ENCODE data around the gene NME7.

Gene NME7

DNA sequence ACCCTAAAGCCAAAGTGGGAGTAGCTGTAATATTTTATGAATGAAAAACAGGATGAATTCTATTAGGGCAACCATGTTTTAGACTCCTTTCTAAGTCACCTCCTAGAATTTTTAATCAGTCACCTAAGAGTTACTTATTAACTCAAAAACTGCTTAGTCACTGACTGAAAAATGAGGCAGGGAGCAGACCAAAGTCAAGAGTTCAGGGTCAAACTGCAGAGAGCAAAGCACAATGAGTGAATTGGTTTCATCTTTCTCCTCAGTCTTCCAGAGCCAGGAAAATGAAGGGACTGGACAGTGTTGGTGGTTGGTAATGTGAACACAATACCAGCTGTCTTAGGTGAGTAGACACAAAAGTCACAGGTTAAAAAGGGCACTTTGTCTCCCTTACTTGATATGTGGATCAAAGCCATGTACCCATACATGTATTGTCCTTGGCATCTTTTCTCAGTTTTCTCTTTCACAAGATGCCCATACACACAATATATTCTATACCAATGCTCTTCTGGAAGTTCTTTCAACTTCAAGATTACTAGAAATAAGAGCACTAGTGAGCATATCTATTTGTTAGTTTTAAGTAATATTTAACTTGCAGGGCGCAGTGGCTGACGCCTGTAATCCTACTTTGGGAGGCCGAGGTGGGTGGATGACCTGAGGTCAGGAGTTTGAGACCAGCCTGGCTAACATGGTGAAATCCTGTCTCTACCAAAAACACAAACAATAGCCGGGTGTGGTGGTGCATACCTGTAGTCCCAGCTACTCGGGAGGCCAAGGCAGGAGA, 218.9 kb downstream of the NME7 start:
- Histone ChIP-seq H3K36me3 (ENCODE audit: control insufficient read depth, insufficient read depth, low read length) (no peaks in the 10 kb centered on the region), H3K4me3 (ENCODE audit: insufficient read depth, low read depth, low read length) (no peak overlapping the region), H3K9me3 (ENCODE audit: control insufficient read depth, low read length) (no peaks in the 10 kb centered on the region), H3K4me1 (ENCODE audit: control insufficient read depth, insufficient read depth, low read length) (no peaks in the 10 kb centered on the region), H3K27me3 (ENCODE audit: control insufficient read depth, insufficient read depth, low read length, poor library complexity, severe bottlenecking) (no peaks in the 10 kb centered on the region), H3K27ac (ENCODE audit: insufficient read depth, low read depth, low read length, poor library complexity, severe bottlenecking) (no peak overlapping the region)
- WGBS, 2 experiments, result 78 to 82% methylated on average over 5 of the region's 5 CpGs

DNA sequence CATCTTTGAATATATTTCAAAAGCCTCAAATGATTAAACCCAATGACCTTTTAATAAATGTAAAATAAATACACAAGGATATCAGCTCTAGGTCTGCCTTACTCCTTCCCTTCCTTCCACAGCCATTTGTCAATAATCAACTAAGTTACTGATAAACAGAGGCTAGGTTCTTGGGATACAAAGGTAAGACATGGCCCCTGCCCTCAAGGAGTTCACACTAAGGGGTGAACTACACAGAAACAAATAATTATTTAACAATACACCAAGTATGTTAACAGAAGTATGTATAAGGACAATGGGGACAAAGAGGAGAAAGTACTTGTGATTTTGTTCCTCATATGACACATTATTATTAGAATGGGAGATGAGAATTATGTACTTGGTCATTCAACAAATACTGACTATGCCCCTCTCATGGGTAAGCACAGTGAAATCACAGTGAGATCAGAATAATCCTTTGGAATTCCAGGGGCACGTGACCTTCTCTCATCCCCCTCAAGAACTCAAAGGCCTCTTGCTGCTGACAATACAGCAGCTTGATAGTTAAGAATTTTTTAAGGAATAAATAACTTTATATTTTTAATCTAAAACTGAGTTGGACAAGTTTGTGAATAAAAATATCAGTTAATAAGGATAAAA, 220.9 kb downstream of the NME7 start:
- Histone ChIP-seq H3K27ac (ENCODE audit: insufficient read depth, low read depth, low read length, poor library complexity, severe bottlenecking) (no peak overlapping the region), H3K4me3 (ENCODE audit: insufficient read depth, low read depth, low read length) (no peak overlapping the region), H3K9me3 (ENCODE audit: control insufficient read depth, low read length) (no peaks in the 10 kb centered on the region), H3K27me3 (ENCODE audit: control insufficient read depth, insufficient read depth, low read length, poor library complexity, severe bottlenecking) (no peaks in the 10 kb centered on the region), H3K36me3 (ENCODE audit: control insufficient read depth, insufficient read depth, low read length) (no peaks in the 10 kb centered on the region), H3K4me1 (ENCODE audit: control insufficient read depth, insufficient read depth, low read length) (no peaks in the 10 kb centered on the region)
- WGBS, 2 experiments, result 70 to 71% methylated on average over 1 of the region's 1 CpG

GRCh38 chr1:169144941-169145626, 222.5 kb downstream of the NME7 start:
- Histone ChIP-seq H3K9me3 (ENCODE audit: control insufficient read depth, low read length) (no peaks in the 10 kb centered on the region), H3K27ac (ENCODE audit: insufficient read depth, low read depth, low read length, poor library complexity, severe bottlenecking) (no peak overlapping the region), H3K4me1 (ENCODE audit: control insufficient read depth, insufficient read depth, low read length) (no peaks in the 10 kb centered on the region), H3K4me3 (ENCODE audit: insufficient read depth, low read depth, low read length) (no peak overlapping the region), H3K36me3 (ENCODE audit: control insufficient read depth, insufficient read depth, low read length) (no peaks in the 10 kb centered on the region), H3K27me3 (ENCODE audit: control insufficient read depth, insufficient read depth, low read length, poor library complexity, severe bottlenecking) (no peaks in the 10 kb centered on the region)
- WGBS, 2 experiments, result 93 to 95% methylated on average over 6 to 7 of the region's 7 CpGs

GRCh38 chr1:169143984-169144383, 223.6 kb downstream of the NME7 start:
- Histone ChIP-seq H3K36me3 (ENCODE audit: control insufficient read depth, insufficient read depth, low read length) (no peaks in the 10 kb centered on the region), H3K4me1 (ENCODE audit: control insufficient read depth, insufficient read depth, low read length) (no peaks in the 10 kb centered on the region), H3K4me3 (ENCODE audit: insufficient read depth, low read depth, low read length) (no peak overlapping the region), H3K9me3 (ENCODE audit: control insufficient read depth, low read length) (no peaks in the 10 kb centered on the region), H3K27me3 (ENCODE audit: control insufficient read depth, insufficient read depth, low read length, poor library complexity, severe bottlenecking) (no peaks in the 10 kb centered on the region), H3K27ac (ENCODE audit: insufficient read depth, low read depth, low read length, poor library complexity, severe bottlenecking) (no peak overlapping the region)

DNA sequence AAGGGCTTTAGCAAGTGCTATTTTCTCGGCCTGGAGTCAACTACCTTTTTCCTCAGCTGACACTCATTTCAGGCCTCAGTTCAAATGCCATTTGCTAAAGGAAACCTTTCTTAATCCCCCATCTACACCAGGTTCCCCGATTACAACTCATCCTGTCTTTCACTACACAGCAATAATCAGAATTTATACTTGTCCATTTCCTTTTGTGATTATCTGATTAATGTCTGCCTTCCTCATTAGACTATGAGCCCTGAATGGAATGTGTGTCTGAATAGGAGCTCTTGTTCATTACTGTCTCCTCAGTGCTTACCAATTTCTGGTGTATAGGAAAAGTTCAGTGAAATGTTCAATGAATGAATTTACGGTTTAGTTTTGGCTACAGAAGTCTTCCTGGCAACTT, 224.3 kb downstream of the NME7 start:
- no peaks in the 10 kb centered on the region for H3K36me3 ChIP-seq (ENCODE audit: control insufficient read depth, insufficient read depth, low read length)
- no peak overlapping the region for H3K4me3 ChIP-seq (ENCODE audit: insufficient read depth, low read depth, low read length)
- H3K4me1 ChIP-seq (ENCODE audit: control insufficient read depth, insufficient read depth, low read length), result no peaks in the 10 kb centered on the region
- no peaks in the 10 kb centered on the region for H3K27me3 ChIP-seq (ENCODE audit: control insufficient read depth, insufficient read depth, low read length, poor library complexity, severe bottlenecking)
- whole genome bisulfite sequencing, 2 experiments, result 87 to 94% methylated on average over 2 to 3 of the region's 3 CpGs
- H3K27ac ChIP-seq (ENCODE audit: insufficient read depth, low read depth, low read length, poor library complexity, severe bottlenecking), result no peak overlapping the region
- no peaks in the 10 kb centered on the region for H3K9me3 ChIP-seq (ENCODE audit: control insufficient read depth, low read length)

- Histone ChIP-seq H3K4me1 (ENCODE audit: control insufficient read depth, insufficient read depth, low read length) (no peaks in the 10 kb centered on the region), H3K27ac (ENCODE audit: insufficient read depth, low read depth, low read length, poor library complexity, severe bottlenecking) (no peak overlapping the region), H3K9me3 (ENCODE audit: control insufficient read depth, low read length) (no peaks in the 10 kb centered on the region), H3K4me3 (ENCODE audit: insufficient read depth, low read depth, low read length) (no peak overlapping the region), H3K36me3 (ENCODE audit: control insufficient read depth, insufficient read depth, low read length) (no peaks in the 10 kb centered on the region), H3K27me3 (ENCODE audit: control insufficient read depth, insufficient read depth, low read length, poor library complexity, severe bottlenecking) (no peaks in the 10 kb centered on the region)
- WGBS, 2 experiments, result 83% methylated on average over 1 of the region's 1 CpG; no CpG with 5 or more reads in 1 of the 2 experiments
Measured at GRCh38 chr1:169142129-169142528, 225.5 kb downstream of the NME7 start.

DNA sequence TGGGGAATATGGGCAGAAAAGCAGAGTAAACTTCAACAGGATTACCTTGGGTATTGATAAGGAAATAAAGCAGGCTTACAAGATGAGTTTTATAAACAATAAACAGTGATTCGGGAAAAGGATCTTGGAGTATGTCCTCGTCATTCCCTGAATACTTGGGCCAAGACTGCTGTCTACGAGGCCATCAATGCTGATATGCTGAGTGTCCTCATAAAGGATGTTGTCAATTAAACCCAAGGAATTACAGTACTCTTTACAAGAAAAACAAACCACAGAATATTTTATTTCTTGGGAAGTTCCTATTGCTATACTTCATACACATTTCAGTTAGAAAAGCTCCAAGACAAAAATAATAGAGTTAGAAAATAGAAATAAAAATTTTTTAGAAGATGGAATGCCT, 226.2 kb downstream of the NME7 start:
- Histone ChIP-seq H3K36me3 (ENCODE audit: control insufficient read depth, insufficient read depth, low read length) (no peaks in the 10 kb centered on the region), H3K4me1 (ENCODE audit: control insufficient read depth, insufficient read depth, low read length) (no peaks in the 10 kb centered on the region), H3K9me3 (ENCODE audit: control insufficient read depth, low read length) (no peaks in the 10 kb centered on the region), H3K27me3 (ENCODE audit: control insufficient read depth, insufficient read depth, low read length, poor library complexity, severe bottlenecking) (no peaks in the 10 kb centered on the region), H3K4me3 (ENCODE audit: insufficient read depth, low read depth, low read length) (no peak overlapping the region), H3K27ac (ENCODE audit: insufficient read depth, low read depth, low read length, poor library complexity, severe bottlenecking) (no peak overlapping the region)
- 92 to 98% methylated on average over 3 of the region's 3 CpGs for WGBS, 2 experiments

DNA sequence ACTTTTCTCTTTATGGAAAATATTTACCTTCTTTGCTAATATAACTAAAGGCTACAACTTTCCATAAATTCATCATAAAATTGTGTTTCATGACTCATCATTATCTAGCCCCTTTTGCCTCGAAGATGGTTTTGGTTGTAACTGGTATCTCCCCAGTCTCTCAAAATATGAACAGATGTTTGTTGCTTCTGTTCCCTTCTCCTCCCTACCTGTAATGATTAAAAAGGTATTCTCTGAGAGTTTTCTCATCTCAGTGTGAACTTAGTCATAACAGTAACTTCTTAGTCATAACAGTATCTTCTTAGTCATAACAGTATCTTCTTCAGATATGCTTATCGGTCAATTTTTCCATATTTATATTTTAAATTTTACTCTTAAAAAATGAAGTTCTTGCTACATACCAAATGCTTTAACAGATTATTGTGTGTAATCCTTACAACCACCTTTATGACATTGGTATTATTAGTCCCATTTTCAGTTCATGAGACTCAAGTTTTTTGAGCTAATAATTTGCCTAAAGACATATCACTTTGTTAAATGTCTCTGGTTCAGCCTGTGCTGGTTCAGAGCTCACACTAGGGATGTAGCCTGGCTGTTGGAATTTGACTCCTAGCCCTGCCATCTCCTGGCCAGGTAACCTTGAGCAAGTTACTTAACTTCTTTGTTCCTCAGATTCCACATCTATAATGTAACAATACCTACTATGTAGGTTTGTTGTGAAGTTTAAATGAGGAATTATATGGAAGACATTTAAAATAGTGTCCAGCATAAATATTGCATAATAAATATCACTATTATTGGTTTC, 228.5 kb downstream of the NME7 start:
- H3K4me1 ChIP-seq (ENCODE audit: control insufficient read depth, insufficient read depth, low read length), result no peaks in the 10 kb centered on the region
- no peaks in the 10 kb centered on the region for H3K9me3 ChIP-seq (ENCODE audit: control insufficient read depth, low read length)
- no peaks in the 10 kb centered on the region for H3K36me3 ChIP-seq (ENCODE audit: control insufficient read depth, insufficient read depth, low read length)
- no peaks in the 10 kb centered on the region for H3K27me3 ChIP-seq (ENCODE audit: control insufficient read depth, insufficient read depth, low read length, poor library complexity, severe bottlenecking)
- H3K4me3 ChIP-seq (ENCODE audit: insufficient read depth, low read depth, low read length), result no peak overlapping the region
- 98 to 100% methylated on average over 1 to 2 of the region's 2 CpGs for WGBS, 2 experiments
- H3K27ac ChIP-seq (ENCODE audit: insufficient read depth, low read depth, low read length, poor library complexity, severe bottlenecking), result no peak overlapping the region

GRCh38 chr1:169137357-169137756, 230.2 kb downstream of the NME7 start:
- Histone ChIP-seq H3K4me1 (ENCODE audit: control insufficient read depth, insufficient read depth, low read length) (no peaks in the 10 kb centered on the region), H3K27ac (ENCODE audit: insufficient read depth, low read depth, low read length, poor library complexity, severe bottlenecking) (no peak overlapping the region), H3K9me3 (ENCODE audit: control insufficient read depth, low read length) (no peaks in the 10 kb centered on the region), H3K36me3 (ENCODE audit: control insufficient read depth, insufficient read depth, low read length) (no peaks in the 10 kb centered on the region), H3K27me3 (ENCODE audit: control insufficient read depth, insufficient read depth, low read length, poor library complexity, severe bottlenecking) (no peaks in the 10 kb centered on the region), H3K4me3 (ENCODE audit: insufficient read depth, low read depth, low read length) (no peak overlapping the region)
- 95 to 96% methylated on average over 4 of the region's 4 CpGs for WGBS, 2 experiments
